SK-N-DZ (cell line): ENCODE results near the gene COPE.
A peak's percentile ranks its signal among the peaks of the same experiment; 100 is the strongest.

Source experiments
- DNase-seq: peaks from one replicate; pipeline ENCODE4 v3.0.0-alpha.2; 2015; ENCODE audit warnings: low spot score

Gene COPE

GRCh38 chr19:18895038-18895823 is 24.0 kb downstream of the COPE start:
- peak; percentile 80 for DNase-seq

DNA sequence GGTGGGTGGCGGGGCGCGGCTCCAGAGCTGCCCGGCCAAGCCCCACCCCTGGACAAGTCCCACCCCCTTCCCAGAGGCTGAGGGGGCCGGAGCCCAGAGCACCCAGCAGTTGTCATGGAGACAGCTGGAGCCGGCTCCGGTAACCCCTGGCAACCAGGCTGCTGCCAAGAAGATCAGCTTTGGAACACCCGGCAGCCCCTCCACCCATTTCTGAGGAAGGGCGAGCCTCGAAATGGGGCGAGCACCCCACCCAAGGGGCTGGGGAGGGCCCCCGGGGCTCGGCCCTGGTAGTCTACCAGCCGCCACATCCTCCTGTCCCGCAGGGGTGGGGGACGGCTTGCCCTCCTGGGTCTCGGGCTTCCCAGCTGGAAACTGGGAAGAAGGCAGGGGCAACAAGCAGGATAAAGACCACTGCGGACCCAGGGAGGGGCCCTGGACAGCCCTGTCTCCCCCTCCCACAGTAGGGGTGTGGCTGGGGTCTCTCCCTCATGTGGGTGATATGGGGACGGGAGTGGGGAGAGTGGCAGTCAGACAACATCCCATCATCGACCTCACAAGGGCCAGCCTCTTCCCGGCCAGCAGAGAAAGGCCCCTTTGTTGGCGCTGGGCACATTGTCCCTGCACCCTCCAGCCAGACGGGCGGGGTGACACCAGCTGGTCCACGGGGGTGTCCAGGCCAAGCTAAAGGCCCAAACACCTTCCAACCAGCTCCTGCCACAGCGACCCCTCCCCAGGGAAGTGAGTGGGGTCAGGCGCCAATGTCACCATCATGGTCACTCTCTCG is 24.7 kb downstream of the COPE start:
- DNase-seq = peak; percentile 79

DNA sequence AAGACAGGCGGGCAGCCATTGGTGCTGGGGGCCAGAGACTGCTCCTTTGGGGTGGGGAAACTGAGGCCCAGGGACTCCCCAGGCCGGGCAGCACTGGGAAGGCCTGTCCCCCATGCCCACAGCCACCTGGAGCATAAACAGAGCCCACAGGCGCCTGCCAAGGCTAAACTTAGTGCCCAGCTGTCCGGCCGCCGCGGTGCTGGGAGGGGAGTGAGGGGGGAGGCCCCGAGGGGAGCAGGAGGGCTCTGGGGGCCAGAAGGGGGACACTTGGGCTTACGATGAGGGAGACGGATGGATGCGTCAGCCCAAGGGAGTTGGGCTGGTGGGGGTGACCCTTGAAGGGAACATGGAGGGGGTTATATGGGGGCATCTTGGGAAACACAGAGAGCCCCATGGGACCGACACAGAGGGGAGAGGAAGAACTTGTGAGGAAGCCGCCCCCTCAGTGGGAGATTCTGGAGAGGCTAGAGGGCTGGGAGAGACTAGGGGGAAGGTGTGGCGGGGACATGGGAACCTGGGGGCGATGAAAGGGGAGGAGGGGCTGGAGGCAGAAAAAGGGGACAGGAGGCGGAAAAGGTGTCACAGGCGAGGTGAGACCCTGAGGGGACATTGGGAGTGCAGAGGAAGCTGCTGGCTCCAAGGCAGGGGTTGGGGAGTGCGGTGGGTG is 25.5 kb downstream of the COPE start:
- no peak for DNase-seq

GRCh38 chr19:18889949-18890745 is 29.0 kb downstream of the COPE start:
- no peak for DNase-seq

GRCh38 chr19:18886972-18887371 is 32.2 kb downstream of the COPE start:
- DNase-seq = no peak

DNA sequence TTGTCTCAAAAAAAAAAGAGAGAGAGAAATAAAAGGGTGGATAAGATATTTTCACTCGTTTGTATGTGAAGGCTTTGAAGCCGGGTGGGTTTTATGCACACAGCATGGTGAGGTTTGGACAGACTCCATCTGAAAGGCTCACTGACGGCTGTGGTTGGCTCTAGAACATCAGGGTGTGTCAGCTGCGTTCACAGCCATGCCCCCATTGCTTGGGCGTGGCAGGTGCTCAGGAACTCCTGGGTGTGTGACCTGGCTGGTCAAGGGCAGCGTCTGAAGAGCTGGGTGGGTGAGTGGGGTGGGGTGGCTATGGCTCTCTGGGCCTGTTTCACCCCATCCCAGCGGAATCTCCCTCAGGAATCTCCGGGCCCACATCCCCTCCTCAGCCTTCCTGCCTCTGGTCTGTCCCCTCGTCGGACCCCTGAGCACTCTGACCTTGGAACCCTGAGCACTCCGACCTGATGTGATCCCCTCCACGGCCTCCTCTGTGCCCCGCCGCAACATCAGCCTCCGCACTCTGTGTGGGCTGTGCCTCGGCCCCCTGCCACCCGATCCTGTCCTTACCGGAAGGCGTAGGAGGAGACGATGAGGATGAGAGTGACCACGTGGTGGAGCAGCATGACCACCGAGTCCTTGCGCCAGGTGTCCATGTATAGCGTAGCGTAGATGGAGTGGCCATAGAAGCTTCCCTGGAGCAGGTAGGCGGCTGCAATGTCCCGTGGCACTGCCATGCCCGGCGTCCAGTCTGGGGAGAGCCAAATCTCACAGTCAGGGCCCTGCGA is 35.5 kb downstream of the COPE start:
- DNase-seq = no peak

DNA sequence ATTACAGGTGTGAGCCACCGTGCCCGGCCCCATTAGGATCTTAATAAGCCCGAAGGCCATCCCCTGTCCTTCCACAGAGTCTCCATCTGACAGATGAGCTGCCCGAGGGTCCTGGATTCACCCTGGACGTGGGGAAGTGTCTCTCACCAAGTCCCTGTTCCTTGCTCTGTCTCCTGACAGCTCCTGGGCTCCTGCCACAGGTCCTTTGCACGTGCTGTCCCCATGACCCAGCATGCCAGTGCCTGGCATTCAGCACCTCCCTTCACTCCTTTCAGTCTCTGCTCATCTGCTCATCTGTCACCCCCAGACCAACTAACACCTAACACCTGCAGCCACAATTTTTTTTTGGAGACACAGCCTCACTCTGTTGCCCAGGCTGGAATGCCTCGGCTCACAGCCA is 37.7 kb downstream of the COPE start:
- no peak for DNase-seq

GRCh38 chr19:18879579-18880373 is 39.4 kb downstream of the COPE start:
- no peak for DNase-seq

DNA sequence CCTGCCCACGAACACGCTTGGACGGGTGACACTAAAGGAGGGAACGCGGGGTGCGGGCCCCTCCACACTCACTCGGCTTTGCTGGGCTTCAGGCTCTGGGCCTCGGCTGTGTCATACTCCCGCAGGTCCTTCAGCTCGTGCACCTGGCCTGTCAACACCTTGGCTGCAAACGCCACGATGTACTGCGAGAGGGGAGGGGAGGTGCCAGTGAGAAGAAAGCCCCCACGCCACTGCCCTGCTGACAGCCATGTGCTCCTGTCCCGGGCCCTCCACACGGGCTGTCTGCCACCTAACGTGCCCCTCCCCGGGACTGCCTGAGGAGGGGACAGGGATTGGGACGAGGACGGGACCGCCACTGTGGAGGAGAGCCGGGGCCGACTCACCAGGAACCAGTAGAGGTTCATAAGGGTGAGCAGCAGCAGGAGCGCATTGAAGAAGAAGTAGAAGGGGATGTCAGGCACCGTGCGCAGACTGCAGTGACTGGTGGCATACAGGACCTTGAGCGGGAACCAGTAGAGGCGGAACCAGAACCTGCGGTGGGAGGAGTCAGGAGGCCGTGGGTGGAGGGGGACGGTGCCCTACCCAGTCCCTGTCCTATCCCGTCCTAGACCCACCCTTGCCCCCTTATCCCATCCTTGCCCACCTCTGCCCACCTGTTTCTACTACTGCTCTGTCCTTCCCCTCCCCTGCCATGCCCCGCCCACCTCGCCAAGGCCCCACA is 40.2 kb downstream of the COPE start:
- no peak for DNase-seq

GRCh38 chr19:18878058-18878797 is 41.0 kb downstream of the COPE start:
- no peak for DNase-seq

DNA sequence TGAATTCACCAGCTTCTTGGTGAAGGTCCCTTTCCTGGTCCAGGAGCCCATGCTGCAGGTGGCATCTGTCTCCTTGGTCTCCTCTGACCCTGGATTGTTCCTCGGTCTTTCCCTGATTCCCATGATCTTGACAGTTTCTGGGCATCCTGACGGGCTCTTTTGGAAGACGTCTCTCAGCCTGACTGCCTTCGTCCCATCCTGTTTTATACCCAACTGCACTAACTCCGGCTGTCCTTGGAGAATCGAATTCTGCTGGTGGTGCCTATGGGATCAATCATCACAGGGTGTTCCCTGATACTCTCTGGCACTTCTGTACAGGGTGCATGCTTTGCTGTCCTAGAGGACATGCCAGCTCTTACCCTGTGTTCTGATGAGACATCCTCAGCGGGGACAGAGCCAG is 42.3 kb downstream of the COPE start:
- no peak for DNase-seq

DNA sequence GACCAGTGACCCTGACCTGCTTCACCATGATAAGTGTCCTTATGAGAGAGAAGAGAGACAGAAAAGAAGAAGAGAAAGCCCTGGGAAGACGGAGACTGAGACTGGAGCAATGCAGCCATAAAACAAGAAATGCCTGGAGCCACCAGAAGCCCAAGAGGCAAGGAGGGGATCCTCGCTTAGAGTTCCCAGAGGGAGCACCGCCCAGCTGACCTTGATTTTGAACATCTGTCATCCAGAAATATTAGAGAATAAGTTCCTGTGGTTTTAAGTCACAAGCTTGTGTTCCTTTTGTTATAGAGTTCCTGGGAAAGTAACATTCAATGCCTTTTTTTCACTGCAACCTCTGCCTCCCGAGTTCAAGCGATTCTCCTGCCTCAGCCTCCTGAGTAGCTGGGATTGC is 43.5 kb downstream of the COPE start:
- DNase-seq = no peak

DNA sequence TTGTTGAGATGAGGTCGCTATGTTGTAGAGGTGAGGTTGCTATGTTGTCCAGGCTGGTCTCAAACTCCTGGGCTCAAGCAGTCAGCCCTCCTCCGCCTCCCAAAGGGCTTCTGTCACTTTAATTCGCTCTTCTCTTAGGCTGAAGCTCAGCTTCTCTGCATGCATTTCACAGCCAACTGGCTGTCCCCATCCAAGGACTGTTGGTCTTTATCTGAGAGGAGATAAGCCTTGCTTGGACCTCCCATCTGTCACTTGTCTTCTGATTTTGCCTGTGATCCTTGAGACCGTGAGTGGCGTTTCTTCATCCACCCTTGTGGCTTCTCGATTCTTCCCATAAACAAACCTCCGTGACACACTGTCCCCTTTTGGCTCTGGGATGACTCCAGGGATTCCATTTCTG is 47.6 kb downstream of the COPE start:
- no peak for DNase-seq

- DNase-seq = no peak
These were observed 48.5 kb downstream of the COPE start for GRCh38 chr19:18870531-18871172.

- no peak for DNase-seq
These were observed 49.2 kb downstream of the COPE start for GRCh38 chr19:18869781-18870530.

- DNase-seq = no peak
These were observed 50.1 kb downstream of the COPE start for GRCh38 chr19:18869023-18869618.
